CD4-positive, alpha-beta T cell treated with Interleukin-1 beta for 1 hour (primary cell): ENCODE data around the gene DPP6.
"Not testable (repeated sequence)": the region's sequence is repeated elsewhere in the genome, so short reads cannot be mapped to it uniquely, and the experiment has no call there.

ENCODE experiments used
- DNase-seq, 2 donors: peaks; one replicate each; pipeline ENCODE4 v3.0.0-alpha.2; 2020 to 2022

DPP6 gene

DNA sequence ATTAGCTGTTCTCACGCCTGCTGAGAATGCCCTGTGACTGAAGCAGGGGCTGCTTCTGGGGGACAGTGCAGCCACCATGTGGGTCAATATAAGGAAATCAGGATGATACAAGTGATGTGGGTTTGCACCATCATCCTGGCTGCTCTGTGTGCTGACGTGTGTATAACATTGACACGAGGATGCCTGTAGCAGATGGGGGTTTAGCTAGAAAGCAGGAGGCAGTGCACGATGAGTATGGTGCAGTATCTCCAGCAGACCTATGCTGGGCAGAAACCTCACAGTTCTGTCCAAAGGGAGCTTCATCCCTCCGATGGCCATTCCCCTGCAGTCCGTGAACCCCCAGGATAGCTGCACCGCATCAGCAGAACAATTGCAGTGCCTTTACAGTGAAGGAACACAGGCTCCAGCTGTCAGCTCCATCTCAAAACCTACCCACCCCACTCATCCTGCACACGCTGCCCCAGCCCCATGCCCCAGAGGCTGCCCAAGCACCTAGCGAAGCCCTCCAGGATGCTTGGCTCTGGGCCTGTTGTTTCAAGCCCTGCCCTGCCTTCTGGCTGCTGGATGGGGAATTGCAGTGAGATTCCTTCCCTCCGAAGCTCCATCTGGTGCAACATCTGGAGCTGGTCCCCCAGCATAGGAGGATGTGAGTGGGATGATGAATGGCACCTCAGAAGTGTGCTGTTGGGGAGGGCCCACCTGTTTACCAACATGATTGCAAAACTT is 96.8 kb downstream of the DPP6 start:
- not testable (repeated sequence) for DNase-seq

DNA sequence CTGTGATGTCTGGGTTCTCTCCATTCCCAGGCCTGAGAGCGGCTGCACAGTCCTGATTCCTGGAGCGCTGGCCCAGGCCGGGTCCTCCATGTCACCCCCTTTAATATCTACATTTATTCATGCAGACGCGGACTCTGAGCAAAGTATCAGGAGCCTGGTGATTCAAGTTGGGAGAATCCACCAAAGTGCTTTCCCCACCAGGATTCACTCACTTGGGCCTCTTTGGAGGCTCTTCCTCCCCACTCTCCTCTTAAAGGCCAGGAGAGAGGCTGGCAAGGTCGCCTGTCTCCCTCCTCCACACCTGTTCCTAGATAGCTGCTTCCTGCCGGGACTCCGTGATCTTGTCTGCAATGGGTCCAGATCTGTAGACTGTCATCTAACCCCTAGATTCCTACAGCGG is 98.5 kb downstream of the DPP6 start:
- not testable (repeated sequence) for DNase-seq

DNA sequence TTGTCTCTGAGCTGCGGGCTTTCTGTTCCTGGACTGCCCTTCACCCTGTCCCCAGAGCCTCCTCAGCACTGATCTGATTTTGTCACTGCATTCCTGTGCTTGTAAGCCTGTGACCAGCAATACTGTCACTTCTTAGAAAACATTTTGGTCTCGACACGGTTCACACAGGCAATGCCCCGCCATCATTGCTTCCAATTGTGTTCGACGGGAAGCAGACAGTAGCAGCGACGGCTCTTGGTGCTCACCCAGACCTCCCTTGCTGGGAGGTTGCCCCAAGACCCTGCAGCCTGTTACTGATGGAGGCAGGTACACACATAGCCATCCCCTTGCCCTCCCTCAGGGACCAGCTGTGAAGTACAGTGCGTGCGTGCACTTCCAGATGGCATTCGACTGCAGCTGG is 99.1 kb downstream of the DPP6 start:
- not testable (repeated sequence) for DNase-seq

DNA sequence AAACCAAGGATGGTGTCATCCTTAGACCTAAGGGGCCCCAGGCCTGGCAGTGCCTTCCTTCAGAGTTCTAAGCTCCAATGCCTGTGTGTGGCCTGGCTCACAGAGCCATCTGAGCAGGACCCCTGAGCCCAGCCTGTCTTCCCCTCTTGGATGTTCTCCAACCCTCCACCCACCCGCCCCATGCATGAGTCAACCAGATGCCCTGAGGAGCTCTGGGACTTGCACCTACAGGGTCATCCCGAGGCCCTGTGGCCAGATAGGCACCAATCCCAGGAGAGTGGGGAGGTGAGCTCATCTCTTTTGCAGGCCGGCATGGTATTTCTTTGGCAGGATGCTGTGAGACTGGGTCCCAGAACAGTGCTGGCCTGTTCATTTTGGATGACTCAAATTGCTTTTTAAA is 103.7 kb downstream of the DPP6 start:
- not testable (repeated sequence) for DNase-seq

DNA sequence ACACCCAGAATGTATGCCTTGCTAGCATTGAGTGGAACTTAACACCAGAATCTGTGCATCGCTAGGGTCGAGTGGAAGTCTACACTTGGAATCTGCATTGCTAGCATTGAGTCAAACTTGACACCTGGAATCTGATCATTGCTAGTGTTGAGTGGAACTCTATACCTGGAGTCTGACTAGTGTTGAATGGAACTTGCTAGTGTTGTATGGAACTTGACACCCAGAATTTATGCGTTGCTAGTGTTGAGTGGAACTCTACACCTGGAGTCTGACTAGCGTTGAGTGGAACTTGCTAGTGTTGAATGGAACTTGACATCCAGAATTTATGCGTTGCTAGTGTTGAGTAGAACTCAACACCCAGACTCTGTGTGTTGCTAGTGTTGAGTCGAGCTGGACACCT is 110.7 kb downstream of the DPP6 start:
- not testable (repeated sequence) for DNase-seq

DNA sequence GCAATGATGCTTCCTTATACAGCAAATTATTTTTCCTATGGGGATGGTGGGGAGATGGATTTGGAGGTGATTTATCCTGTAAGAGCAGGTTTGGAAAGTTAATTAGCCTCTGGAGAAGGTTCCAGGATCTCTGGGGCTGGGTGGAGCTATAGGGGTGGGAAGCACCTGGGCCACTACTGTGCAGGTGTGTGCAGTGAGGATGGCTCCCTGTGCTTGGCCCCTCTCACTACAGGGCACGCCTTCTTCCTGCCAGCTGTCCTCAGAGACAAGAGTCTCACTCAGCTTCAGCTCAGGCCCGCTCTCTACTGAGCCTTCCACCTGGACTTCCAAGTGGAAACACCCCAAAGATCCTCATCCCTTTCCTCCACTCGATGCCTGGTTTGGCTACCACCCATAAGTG is 111.4 kb downstream of the DPP6 start:
- DNase-seq: not testable (repeated sequence)

DNA sequence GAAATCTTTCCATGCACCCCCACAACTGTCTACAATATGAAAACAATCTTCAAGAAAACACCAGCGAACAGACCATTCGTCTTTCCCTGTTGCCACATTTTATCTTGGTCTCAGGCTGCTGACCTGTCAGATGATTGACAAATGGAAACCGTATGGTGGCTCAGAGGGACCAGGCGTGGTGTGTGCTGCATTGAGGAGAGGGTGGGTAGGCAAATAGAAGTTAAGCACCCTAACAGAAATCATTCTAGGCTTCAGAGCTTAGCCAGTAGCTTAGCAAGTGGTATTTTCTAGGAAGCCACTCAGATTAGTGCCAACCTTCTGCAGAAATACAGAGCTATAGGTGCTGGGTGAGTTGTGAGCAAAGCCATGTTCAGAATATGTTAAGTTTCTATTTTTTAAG is 114.9 kb downstream of the DPP6 start:
- no peak for DNase-seq

DNA sequence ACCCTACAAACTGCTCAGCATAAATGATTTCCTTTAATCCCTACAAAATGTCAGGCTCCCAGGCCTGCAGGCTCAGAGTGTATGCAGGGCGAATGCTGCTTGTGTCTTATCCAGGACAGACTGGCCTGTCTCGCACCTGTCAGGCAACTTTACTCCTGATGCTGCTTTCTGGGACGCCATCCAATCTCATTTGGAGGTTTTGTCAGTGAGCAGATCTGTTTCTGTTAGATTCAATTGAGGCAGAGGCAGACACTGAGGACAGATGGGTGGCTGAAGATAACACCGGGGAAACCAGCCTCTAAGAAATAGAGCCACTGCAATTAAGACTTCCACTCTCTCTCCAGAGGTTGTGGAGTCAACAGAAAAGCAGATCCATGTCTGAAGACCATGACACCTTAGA is 115.6 kb downstream of the DPP6 start:
- DNase-seq: no peak

DNA sequence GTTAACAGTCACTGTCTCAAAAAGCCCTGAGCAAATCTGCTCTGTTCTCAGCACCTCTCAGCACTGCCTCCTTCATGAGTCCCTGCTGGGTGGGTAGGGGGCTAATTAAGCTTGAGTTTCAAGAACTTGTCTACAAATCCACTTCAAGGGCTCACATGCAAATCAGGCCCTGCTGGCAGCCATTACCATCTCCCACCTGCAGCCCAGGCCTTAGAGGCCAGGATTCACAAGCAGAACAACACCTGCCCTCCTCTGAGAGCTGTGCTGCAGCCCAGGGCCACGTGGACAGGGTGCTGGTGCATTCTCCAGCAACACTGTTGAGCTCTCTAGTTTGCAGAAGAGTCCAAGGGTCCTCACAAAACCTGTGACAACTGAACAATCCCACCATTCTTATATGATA is 119.2 kb downstream of the DPP6 start:
- no peak for DNase-seq

DNA sequence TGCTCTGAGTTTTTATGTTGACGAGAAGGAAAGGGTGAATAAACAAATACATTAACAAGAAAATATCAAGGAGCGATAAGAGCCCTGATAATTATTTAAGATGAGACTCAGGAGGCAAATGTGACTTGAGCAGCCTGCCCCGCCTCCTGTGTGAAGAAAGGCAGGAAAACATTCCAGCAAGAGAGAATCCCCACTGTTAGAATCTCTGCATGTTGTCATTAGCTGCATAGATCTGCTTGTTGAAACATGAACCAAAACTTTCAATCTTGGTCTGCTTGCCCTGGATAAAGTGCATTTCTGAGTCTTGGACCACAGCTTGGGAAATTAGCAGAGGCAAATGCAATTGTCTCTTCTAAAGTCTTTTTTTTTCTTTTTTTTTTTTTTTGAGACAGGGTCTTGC is 120.0 kb downstream of the DPP6 start:
- DNase-seq: no peak

DNA sequence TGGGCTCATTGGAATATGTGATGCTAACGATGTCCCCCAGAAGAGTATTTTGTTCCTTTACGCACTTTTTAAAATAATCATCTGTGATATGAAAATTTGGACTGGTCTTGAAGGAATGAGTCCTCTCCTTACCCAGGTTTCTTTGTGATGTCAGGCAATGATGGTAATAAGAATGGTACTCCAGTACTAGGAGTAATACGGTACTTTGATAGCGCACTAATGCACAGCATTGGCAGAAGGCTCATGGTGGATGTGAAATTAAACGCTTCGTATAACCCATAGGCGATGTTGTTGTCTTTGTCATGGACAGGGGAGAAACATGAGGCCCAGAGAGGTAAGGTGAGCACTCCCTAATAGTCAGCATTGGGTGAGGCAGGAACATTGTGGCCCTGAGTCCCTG is 125.4 kb downstream of the DPP6 start:
- no peak for DNase-seq

DNA sequence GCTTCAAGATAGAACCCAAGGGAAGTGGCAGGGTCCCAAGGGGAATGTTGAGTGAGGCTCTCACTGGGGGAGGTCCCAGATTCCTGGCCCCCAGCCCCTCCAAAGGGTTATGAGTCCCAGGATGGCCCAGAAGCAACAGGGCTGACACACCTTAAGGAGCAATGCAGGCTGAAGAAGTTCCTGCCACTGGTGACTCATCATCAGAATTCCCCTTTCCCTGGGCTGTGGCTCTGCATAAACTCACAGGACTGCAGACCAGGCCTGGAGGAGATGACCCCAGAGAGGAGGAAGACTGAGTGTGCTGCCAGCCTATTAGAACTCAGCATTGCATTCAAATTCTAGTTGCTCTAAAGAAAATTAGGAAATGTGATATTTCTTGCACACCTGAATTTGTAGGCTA is 126.7 kb downstream of the DPP6 start:
- no peak for DNase-seq

DNA sequence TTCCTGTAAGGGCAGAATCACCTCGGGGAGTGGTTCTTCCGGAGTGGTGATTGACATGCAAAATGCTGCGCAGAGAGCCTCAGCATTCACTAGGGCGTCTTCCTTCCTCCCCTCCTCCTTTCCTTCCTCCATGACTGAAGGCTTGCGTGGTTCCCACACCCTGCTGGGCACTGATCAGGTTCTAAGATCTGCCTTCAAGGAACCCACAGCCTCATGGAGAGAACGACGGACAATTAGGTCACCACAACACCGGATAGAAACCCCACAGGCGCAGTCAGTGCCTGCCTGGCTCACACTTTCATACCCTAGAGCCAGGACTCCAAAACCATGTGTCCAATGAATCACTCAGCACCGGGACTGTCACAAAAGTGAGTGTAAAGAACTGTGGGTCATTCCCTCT is 131.3 kb downstream of the DPP6 start:
- DNase-seq: no peak

DNA sequence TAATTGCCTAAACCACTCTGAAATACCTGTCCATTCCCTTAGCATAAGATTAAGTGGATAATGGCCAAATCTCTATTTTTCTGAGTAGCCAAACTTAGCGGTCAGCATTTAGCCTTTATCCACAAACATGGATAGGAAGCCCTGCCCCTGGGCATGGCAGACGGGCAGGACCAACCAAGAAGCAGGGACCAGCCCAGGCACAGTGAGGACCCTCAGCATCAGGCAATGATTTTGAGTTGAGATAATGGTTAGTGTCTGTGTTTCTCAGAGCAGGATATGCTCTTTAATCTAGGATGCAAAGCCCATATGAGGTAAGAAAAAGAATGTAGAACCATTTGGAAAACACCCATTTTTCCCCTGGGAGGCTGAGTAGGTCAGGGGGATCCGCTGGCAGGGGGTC is 131.7 kb downstream of the DPP6 start:
- DNase-seq: no peak

DNA sequence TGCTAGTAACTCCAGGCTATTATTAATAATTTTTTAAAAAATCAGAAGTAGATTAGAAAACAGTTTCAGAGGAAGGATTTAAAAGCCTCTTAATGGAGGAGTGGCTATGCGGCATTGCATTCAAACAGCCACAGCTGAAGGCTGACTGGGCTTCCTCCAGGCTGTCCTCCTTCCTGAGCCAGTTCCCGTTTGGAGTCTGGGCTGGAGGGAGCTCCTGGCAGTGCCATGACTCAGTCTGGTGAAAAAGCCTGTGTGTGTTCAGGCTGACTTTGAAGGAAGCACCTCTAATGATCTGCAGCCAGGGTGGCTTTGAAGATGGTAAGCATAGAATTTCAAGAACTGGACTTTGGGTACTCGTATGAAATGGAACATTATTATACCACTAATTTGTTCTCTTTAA is 134.6 kb downstream of the DPP6 start:
- no peak for DNase-seq

DNA sequence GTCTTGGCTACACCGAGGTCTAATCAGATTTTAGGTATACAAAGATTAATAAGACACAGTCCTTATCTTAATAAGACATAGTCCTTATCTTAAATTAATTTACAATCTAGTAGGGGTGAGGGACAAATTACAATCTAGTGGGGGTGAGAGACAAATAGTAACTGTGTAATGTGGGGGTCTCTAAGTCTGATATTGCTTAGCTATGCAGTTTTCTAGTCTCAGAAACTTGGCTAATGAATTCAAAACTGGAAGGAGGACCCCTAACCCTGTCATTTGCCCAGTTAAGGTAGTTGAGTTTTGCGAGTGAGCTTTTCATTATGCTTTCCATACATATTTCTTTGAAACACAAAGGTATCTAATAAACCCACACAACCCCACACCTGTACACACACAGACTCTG is 136.1 kb downstream of the DPP6 start:
- no peak for DNase-seq

DNA sequence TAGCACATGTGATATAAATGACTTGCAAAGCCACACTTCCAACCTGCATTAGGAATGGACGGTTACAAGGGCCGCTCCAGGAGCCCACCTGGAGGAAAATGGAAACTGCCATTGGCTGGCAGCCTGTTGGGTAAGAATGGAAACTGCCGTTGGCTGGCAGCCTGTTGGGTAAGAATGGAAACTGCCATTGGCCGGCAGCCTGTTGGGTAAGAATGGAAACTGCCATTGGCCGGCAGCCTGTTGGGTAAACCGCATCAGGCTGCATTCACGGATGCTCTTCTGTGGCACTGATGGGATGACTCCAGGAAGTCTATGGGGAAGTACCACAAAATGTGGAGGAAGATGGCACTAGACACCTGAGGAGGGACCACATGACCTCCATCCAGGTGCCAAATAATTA is 143.1 kb downstream of the DPP6 start:
- DNase-seq: no peak

DNA sequence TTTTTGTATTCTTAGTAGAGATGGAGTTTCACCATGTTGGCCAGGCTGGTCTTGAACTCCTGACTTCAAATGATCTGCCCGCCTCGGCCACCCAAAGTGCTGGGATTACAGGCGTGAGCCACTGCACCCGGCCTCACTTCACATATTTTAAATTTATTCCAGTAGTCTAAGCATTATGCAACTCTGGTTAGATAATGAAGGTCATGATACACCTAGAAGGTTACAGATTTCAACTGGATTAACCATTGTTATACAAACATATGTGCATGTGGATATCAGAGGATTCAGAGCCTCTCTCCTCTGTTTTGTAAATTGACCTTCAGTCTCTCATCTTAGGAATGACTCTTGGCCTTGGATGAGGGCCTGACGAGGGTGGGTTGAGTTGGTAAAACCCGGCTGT is 146.3 kb downstream of the DPP6 start:
- DNase-seq: no peak

DNA sequence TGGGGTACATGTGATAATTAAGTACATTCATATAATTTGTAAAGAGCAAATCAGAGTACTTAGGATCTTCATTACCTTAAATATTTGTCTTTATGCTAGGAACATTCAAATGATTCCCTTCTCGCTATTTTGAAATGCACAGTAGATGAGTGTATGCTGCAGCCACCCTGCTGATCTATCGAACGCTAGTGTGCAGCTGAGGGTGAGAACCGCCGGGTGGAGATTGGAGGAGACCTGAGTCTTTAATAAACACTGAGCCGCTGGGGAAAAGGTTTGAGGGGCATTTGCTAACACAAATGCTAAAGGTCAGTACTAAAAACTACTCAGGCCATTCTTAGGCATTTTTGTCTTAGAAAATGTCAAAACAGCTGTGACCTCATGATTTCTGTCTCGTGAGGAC is 148.0 kb downstream of the DPP6 start:
- DNase-seq: no peak

DNA sequence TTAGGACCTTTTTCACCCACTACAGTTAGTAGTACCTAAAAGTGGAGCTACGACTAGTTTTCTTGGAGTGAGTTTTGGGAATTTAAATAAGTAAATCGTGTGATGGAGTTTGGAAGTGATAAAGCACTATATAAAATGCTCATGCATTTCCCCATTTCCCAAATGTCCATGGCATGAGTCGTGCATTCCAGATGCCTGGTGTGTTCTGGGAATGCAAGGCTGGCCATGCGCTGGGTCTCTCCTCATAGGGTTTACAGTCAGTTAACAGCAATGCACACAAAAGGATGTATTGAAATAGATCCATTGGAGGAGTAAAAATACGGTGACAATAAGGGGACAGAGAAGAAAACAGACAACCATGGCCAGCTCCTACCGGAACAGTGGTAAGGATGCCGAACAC is 149.8 kb downstream of the DPP6 start:
- no peak for DNase-seq

DNA sequence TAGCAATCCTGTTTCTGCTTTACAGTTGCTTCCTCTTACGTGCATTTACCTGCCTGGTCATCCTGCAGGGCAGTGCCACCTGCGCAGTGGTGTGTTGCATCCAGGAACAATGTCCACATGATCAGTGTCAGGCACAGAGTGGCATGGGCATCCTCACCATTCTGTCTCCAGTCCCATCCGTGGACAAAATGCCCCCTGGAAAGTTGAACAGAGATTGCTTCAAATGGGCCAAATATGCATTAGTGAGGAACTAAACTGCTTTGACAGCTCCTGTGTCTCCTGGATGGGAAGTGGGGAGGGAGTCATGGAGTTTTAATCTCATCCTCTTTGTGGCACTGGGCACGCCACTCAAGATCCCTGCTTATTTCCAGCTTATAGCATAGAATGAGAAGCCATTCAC is 151.8 kb downstream of the DPP6 start:
- DNase-seq: no peak

DNA sequence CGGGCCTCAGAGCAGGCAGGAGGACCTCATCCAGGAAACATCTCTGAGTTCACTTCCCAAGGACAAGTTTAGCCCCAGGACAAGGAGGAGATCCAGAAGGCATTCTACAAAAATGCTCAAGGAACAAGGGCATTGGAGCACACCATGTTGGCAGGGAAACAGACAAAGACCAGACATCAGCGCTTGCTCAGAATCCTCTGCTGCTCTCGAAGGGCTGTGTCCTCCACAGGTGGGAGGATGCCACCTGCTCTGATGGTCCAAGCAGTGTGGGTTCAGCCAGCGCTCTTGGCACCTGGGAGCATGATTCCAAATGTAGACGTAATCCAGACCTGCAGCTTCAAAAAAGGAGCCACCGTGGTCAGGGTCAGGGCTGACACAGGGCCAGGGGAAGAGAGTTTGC is 160.7 kb downstream of the DPP6 start:
- DNase-seq: no peak

DNA sequence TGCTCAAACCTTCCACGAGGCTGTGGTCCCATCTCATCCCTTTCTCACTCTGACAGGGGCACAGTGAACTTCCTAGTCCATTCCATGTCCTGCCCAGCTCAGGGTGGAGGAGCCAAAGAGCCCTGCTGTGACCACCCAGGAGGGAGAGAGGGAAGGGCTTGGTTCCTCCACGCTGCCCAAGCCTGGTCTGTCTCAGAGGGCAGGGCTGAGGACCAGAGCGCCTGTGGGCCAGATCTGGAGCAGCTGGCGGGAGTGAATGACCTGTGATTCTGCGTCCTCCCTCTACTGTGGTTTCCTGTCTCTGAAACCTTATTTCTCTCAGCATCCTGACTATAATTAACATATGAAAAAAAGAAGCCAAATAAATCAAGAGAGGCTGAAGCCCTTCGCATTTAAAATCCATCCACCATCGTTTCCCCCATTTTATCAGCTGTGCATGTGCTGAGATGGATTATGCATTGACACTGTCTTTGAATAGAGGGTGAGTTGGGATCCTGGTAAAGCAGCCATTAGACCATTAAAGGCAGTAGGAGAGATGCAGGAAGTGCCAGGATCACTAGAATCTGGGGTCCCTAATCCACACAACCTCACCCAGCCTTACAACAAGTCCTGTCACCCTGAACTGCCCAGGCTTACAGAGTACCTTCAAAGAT is 165.6 kb downstream of the DPP6 start:
- no peak for DNase-seq

DNA sequence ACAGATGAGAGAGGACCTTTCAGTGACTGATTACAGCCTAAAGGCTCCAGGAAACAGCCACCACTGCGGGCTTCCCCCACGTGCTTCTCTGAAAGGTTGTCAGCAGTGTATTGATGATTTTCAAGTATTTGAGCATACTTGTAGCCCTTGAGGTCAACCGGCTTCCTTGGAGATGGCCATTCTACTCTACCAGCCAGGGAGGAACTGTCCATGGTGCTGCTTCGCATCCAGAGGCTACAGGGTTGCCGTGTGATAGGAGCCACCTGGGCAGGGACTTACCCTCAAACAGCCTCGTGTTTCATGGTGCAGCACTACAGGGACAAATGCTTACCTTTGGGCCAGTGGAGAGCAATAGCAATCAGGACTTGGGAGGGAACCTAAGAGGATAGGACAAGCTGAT is 179.5 kb downstream of the DPP6 start:
- DNase-seq: no peak

DNA sequence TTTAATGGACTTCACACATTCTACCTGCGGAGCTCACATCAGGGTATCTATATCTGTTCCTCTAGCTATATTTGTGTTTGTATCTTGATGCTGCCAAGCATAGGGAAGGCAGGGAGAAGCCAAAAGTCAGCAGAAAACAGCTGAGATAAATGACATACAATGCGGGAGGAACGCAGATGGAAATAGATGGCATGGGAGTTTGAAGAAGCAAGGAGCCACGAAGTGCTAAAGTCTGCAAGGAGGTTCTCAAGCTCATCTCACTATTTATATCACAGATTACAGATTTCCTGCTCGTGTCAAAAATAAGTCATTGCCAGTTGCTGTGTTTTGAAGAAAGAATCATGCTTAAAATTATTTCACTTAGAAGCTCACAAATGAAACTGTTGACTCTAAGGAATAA is 180.5 kb downstream of the DPP6 start:
- DNase-seq: no peak
